A549 (cell line): ENCODE results near the gene SLC25A3. TPM values are rescaled to one million over a fixed set of nuclear protein-coding genes. Genes with fewer than 3 reads are reported as not detected.
"Not testable (repeated sequence)": the region's sequence is repeated elsewhere in the genome, so short reads cannot be mapped to it uniquely, and the experiment has no call there.

Experiments
- ATAC-seq, 2 experiments: fragments of 200-7000 bp in 1 of 2; fragments of >200 bp in 1 of 2; cut with Nextera tagmentation in 1 of 2; cut with Tn5 transposase in 1 of 2; 3 replicates each; pipeline versions ENCODE4 v1.8.0 to v1.9.1; 2018 to 2020; ENCODE audit warnings: mild to moderate bottlenecking in 1 of 2, moderate library complexity in 1 of 2
- CTCF ChIA-PET: fragments of 300-600 bp; sonication (Branson Sonifier 250); formaldehyde crosslinking; extraction: SDS; loops from one replicate; lab custom pipeline; 2021; ENCODE audit warnings: antibody characterized with exemption, inconsistent platforms; lab: Yijun Ruan, JAX
- POLR2A ChIA-PET: fragments of 350-600 bp; formaldehyde crosslinking; extraction: SDS; loops from one replicate; lab custom pipeline; 2021; ENCODE audit warnings: antibody characterized with exemption, inconsistent platforms; lab: Yijun Ruan, JAX
- DNase-seq, 2 experiments: peaks; one replicate each; pipeline versions ENCODE4 v3.0.0 to v3.0.0-alpha.2; 2011 to 2016; ENCODE audit warnings: low read depth in 1 of 2, low spot score in 1 of 2
- FAIRE-seq: peaks from 2 replicates; lab custom pipeline; 2011; peaks lifted over from hg19 to GRCh38; lab: Jason Lieb, UNC
- H3K27ac ChIP-seq, 2 experiments: fragments of >200 bp; sonication (Bioruptor Twin); formaldehyde crosslinking; 3 replicates each; pipeline ENCODE4 v1.5.1; 2016 to 2017
- H3K4me1 ChIP-seq: fragments of >200 bp; sonication (Bioruptor Twin); formaldehyde crosslinking; 3 replicates; pipeline ENCODE4 v1.6.1; 2016
- H3K4me2 ChIP-seq: fragments of >200 bp; sonication (Bioruptor Twin); formaldehyde crosslinking; 3 replicates; pipeline ENCODE4 v1.6.1; 2016
- H3K4me3 ChIP-seq: fragments of >200 bp; sonication (Bioruptor Twin); formaldehyde crosslinking; 3 replicates; pipeline ENCODE4 v1.5.1; 2016
- H3K9me3 ChIP-seq: fragments of >200 bp; sonication (Bioruptor Twin); formaldehyde crosslinking; 3 replicates; pipeline ENCODE4 v1.6.1; 2016
- CHD4 ChIP-seq: fragments of 200-600 bp; sonication (generic); IDR thresholded peaks from 2 replicates; pipeline ENCODE4 v1.6.1; 2016; ENCODE audit warnings: antibody characterized with exemption, mild to moderate bottlenecking, borderline replicate concordance
- EHF ChIP-seq: fragments of 250-450 bp; sonication (Bioruptor Pico); IDR thresholded peaks from 2 replicates; pipeline ENCODE4 v1.5.0; 2020; ENCODE audit warnings: mild to moderate bottlenecking
- EP300 ChIP-seq, 2 experiments: fragments of >200 bp; sonication (Bioruptor Twin); formaldehyde crosslinking; IDR thresholded peaks; 2 replicates in 1 of 2; 3 replicates in 1 of 2; pipeline ENCODE4 v1.6.1; 2016 to 2017
- FOSL2 ChIP-seq, 2 experiments: fragments of 450-650 bp in 1 of 2; fragments of >200 bp in 1 of 2; sonication (Bioruptor Twin) in 1 of 2; formaldehyde crosslinking; IDR thresholded peaks; 2 replicates each; pipeline versions ENCODE4 v1.5.0 to v1.6.1; 2016 to 2020; ENCODE audit warnings: mild to moderate bottlenecking in 1 of 2, moderate library complexity in 1 of 2
- GATA3 ChIP-seq: IDR thresholded peaks from 2 replicates; pipeline ENCODE4 v1.6.1; 2012; ENCODE audit warnings: borderline replicate concordance
- HOXA7 ChIP-seq: fragments of 250-450 bp; sonication (Bioruptor Pico); IDR thresholded peaks from 2 replicates; pipeline ENCODE4 v1.5.0; 2020; ENCODE audit warnings: mild to moderate bottlenecking, moderate library complexity
- KDM1A ChIP-seq: fragments of 200-600 bp; sonication (generic); IDR thresholded peaks from 2 replicates; pipeline ENCODE4 v1.6.1; 2016; ENCODE audit warnings: low read depth, mild to moderate bottlenecking
- KDM5A ChIP-seq: fragments of 200-600 bp; sonication (generic); IDR thresholded peaks from 2 replicates; pipeline ENCODE4 v1.6.1; 2016; ENCODE audit warnings: antibody characterized with exemption, mild to moderate bottlenecking
- MAFK ChIP-seq: fragments of 450-650 bp; IDR thresholded peaks from 2 replicates; pipeline ENCODE4 v1.6.1; 2014; ENCODE audit not compliant: partially characterized antibody
- NR3C1 ChIP-seq: fragments of >200 bp; sonication (Bioruptor Twin); formaldehyde crosslinking; IDR thresholded peaks from 3 replicates; pipeline ENCODE4 v1.6.1; 2017
- POLR2AphosphoS2 ChIP-seq: conservative IDR thresholded peaks from 2 replicates; pipeline ENCODE4 v1.6.1; 2012; ENCODE audit warnings: low read length, improper control_type of control experiment, inconsistent platforms
- RFX5 ChIP-seq: fragments of 450-650 bp; IDR thresholded peaks from 2 replicates; pipeline ENCODE4 v1.7.1; 2014; ENCODE audit warnings: antibody characterized with exemption, mild to moderate bottlenecking, moderate library complexity
- SREBF2 ChIP-seq: fragments of 450-650 bp; IDR thresholded peaks from 2 replicates; pipeline ENCODE4 v1.6.1; 2014; ENCODE audit warnings: mild to moderate bottlenecking, moderate library complexity
- TP53 ChIP-seq: fragments of 250-450 bp; sonication (Bioruptor Pico); IDR thresholded peaks from 2 replicates; pipeline ENCODE4 v1.5.0; 2021; ENCODE audit warnings: mild to moderate bottlenecking, moderate library complexity
- ZC3H11A ChIP-seq: fragments of 450-650 bp; IDR thresholded peaks from 2 replicates; pipeline ENCODE4 v1.6.1; 2014; ENCODE audit warnings: antibody characterized with exemption, mild to moderate bottlenecking
- ZFP36 ChIP-seq: fragments of 450-650 bp; IDR thresholded peaks from 2 replicates; pipeline ENCODE4 v1.6.1; 2014; ENCODE audit warnings: borderline replicate concordance; ENCODE audit not compliant: partially characterized antibody
- WGBS: methylation state at CpG from one replicate; pipeline ENCODE4 v1.1.6; 2017; ENCODE audit errors: missing lambda C conversion rate; 5-methylcytosine and 5-hydroxymethylcytosine counted together
- polyA plus RNA-seq, 4 experiments: library from polyadenylated mRNA; depleted of rRNA in 3 of 4; stranded (reverse); fragments of >200 nt; fragmentation: RNase III in 1 of 4; extraction: RNeasy Plus Mini Kit Qiagen cat#74134 plus additional on column Dnase treatment in 1 of 4; gene quantifications; 2 replicates in 3 of 4; 3 replicates in 1 of 4; pipeline ENCODE4 v1.2.3, GENCODE V29; 2011 to 2017
- TF ChIP-seq, protein P1 (sequence below): fragments of >200 bp; sonication (Bioruptor Twin); formaldehyde crosslinking; IDR thresholded peaks from 3 replicates; pipeline ENCODE4 v1.5.1; 2016
- TF ChIP-seq, protein P2 (sequence below): fragments of 200-600 bp; sonication (generic); IDR thresholded peaks from 2 replicates; pipeline ENCODE4 v1.6.1; 2016; ENCODE audit warnings: antibody characterized with exemption, mild to moderate bottlenecking, moderate library complexity
- TF ChIP-seq, protein P3 (sequence below): fragments of 250-450 bp; sonication (Bioruptor Pico); IDR thresholded peaks from 2 replicates; pipeline ENCODE4 v1.5.0; 2021; ENCODE audit warnings: mild to moderate bottlenecking, moderate library complexity, borderline replicate concordance
- TF ChIP-seq, protein P4 (sequence below): IDR thresholded peaks from 2 replicates; pipeline ENCODE4 v1.6.1; 2012; ENCODE audit warnings: low read depth, borderline replicate concordance
- TF ChIP-seq, protein P5 (sequence below): fragments of >200 bp; sonication (Bioruptor Twin); formaldehyde crosslinking; IDR thresholded peaks from 3 replicates; pipeline ENCODE4 v1.6.1; 2016
- TF ChIP-seq, protein P6 (sequence below): fragments of 450-650 bp; IDR thresholded peaks from 2 replicates; pipeline ENCODE4 v1.6.1; 2014; ENCODE audit warnings: antibody characterized with exemption
- TF ChIP-seq, protein P7 (sequence below): fragments of 250-450 bp; sonication (Bioruptor Pico); IDR thresholded peaks from 2 replicates; pipeline ENCODE4 v1.5.0; 2020; ENCODE audit warnings: low read depth, mild to moderate bottlenecking, moderate library complexity

SLC25A3 gene
- polyA plus RNA-seq, 2 of the 4 experiments (the other 2 are of a cell fraction), result 790 to 1,232 TPM

DNA sequence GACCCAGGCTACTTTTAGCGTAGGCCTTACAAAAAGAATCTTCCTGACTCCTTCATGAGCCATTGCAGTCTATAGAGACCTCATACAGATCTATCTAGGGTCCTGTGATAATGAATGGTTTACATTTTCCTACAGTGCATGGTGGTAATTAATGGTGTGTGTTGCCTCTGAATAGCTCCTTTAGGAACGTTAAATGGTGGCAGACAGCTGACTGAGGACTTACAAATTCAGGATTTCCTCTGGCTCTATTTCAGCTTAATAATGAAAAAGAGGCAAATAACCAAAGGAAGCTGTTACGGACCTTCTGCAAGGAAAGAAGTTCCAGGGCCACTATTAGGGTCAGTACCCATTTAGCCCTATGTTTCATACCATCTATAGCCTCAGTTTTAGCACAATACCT, 46.0 kb downstream of the SLC25A3 start (continued):
- TF ChIP-seq, protein P1, sequence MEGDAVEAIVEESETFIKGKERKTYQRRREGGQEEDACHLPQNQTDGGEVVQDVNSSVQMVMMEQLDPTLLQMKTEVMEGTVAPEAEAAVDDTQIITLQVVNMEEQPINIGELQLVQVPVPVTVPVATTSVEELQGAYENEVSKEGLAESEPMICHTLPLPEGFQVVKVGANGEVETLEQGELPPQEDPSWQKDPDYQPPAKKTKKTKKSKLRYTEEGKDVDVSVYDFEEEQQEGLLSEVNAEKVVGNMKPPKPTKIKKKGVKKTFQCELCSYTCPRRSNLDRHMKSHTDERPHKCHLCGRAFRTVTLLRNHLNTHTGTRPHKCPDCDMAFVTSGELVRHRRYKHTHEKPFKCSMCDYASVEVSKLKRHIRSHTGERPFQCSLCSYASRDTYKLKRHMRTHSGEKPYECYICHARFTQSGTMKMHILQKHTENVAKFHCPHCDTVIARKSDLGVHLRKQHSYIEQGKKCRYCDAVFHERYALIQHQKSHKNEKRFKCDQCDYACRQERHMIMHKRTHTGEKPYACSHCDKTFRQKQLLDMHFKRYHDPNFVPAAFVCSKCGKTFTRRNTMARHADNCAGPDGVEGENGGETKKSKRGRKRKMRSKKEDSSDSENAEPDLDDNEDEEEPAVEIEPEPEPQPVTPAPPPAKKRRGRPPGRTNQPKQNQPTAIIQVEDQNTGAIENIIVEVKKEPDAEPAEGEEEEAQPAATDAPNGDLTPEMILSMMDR, result no peak
- no peak for TF ChIP-seq ZC3H11A
- TF ChIP-seq RFX5, result no peak
- no peak for TF ChIP-seq HOXA7 (CRISPR knock-in tag)
- no peak for TF ChIP-seq GATA3

DNA sequence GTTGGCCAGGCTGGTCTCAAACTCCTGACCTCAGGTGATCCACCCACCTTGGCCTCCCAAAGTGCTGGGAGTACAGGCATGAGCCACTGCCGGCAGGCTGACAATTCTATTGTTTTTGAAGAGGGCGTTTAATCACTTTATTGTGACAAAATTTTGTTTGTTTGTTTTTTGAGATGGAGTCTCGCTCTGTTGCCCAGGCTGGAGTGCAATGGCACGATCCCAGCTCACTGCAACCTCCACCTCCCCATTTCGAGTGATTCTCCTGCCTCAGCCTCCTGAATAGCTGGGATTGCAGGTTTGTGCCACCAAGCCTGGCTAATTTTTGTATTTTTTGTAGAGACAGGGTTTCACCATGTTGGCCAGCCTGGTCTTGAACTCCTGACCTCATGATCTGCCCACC, 49.3 kb downstream of the SLC25A3 start:
- CTCF ChIA-PET, result interaction anchor here (1.3 kb wide), 1 partner anchor 76 kb away, joined by 4 read pairs; no protein-coding TSS in a partner anchor
- H3K4me2 ChIP-seq, result peak overlapping the region; percentile 63
- H3K4me1 ChIP-seq, result peaks cover 13% of the 10 kb centered on the region; the same call in 2 of the 3 replicates
- DNase-seq, ATAC-seq, H3K9me3 ChIP-seq, POLR2A ChIA-PET, FAIRE-seq: not testable (repeated sequence)
- 87% methylated on average over 5 of the region's 5 CpGs for WGBS
- H3K4me3 ChIP-seq, result peak overlapping the region; percentile 99; the same call in 2 of the 3 replicates
- H3K27ac ChIP-seq, result peak overlapping the region in 1 of 2 experiments; percentile 46; a peak in 2 of 6 replicates

DNA sequence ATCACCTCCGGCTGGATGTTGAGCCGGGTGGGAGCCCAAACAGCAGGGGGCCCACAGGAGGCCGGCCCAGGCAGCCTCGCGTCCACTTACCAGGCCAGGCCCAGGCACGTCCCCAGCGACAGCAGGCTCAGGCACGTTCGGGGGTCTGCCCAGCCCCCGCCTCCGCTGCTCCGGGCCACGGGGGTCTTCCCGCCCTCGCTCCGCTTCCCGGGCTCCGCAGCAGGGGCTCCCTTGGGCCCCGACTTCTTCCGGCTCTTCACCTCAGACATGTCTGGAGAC, 50.9 kb downstream of the SLC25A3 start:
- ChIA-PET CTCF (interaction anchor here (0.6 to 1.7 kb wide), 5 partner anchors 35 to 220 kb away, joined by 3 to 5 read pairs (median 4); no protein-coding TSS in a partner anchor), POLR2A (interaction anchor here (1.1 to 2.1 kb wide), 3 partner anchors 19 to 354 kb away, joined by 3 to 23 read pairs (median 3); partner anchors contain the start of gene SLC25A3)
- no peak for FAIRE-seq
- H3K4me1 ChIP-seq, result peaks cover 13% of the 10 kb centered on the region; the same call in 2 of the 3 replicates
- H3K4me3 ChIP-seq, result peak overlapping the region; percentile 99
- no peaks in the 10 kb centered on the region for H3K9me3 ChIP-seq
- peak overlapping the region; percentile 63 for H3K4me2 ChIP-seq
- DNase-seq, result peak in 1 of 2 experiments; percentile 83
- 0% methylated on average over 11 of the region's 20 CpGs for WGBS
- peak; percentile 71 for ATAC-seq
- H3K27ac ChIP-seq, result peak overlapping the region; percentile 78 to 93
- TF ChIP-seq SREBF2 (no peak), ZFP36 (no peak), NR3C1 (no peak), EP300 (IDR thresholded peaks at IDR 0.05) (no peak), TP53 (CRISPR knock-in tag) (no peak), RFX5 (no peak), POLR2AphosphoS2 (no peak), EHF (CRISPR knock-in tag) (0 out of 2 replicates have a peak, but pooled peaks have one; percentile 56), MAFK (no peak), GATA3 (no peak), FOSL2 (IDR thresholded peaks at IDR 0.05) (no peak), FOSL2 (CRISPR knock-in tag; IDR thresholded peaks at IDR 0.05) (no peak), KDM5A (no peak), CHD4 (0 out of 2 replicates have a peak, but pooled peaks have one; percentile 18), KDM1A (no peak)
- TF ChIP-seq, protein P2, sequence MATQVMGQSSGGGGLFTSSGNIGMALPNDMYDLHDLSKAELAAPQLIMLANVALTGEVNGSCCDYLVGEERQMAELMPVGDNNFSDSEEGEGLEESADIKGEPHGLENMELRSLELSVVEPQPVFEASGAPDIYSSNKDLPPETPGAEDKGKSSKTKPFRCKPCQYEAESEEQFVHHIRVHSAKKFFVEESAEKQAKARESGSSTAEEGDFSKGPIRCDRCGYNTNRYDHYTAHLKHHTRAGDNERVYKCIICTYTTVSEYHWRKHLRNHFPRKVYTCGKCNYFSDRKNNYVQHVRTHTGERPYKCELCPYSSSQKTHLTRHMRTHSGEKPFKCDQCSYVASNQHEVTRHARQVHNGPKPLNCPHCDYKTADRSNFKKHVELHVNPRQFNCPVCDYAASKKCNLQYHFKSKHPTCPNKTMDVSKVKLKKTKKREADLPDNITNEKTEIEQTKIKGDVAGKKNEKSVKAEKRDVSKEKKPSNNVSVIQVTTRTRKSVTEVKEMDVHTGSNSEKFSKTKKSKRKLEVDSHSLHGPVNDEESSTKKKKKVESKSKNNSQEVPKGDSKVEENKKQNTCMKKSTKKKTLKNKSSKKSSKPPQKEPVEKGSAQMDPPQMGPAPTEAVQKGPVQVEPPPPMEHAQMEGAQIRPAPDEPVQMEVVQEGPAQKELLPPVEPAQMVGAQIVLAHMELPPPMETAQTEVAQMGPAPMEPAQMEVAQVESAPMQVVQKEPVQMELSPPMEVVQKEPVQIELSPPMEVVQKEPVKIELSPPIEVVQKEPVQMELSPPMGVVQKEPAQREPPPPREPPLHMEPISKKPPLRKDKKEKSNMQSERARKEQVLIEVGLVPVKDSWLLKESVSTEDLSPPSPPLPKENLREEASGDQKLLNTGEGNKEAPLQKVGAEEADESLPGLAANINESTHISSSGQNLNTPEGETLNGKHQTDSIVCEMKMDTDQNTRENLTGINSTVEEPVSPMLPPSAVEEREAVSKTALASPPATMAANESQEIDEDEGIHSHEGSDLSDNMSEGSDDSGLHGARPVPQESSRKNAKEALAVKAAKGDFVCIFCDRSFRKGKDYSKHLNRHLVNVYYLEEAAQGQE, result no peak
- TF ChIP-seq, protein P3, sequence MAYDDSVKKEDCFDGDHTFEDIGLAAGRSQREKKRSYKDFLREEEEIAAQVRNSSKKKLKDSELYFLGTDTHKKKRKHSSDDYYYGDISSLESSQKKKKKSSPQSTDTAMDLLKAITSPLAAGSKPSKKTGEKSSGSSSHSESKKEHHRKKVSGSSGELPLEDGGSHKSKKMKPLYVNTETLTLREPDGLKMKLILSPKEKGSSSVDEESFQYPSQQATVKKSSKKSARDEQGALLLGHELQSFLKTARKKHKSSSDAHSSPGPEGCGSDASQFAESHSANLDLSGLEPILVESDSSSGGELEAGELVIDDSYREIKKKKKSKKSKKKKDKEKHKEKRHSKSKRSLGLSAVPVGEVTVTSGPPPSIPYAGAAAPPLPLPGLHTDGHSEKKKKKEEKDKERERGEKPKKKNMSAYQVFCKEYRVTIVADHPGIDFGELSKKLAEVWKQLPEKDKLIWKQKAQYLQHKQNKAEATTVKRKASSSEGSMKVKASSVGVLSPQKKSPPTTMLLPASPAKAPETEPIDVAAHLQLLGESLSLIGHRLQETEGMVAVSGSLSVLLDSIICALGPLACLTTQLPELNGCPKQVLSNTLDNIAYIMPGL, result no peak
- TF ChIP-seq, protein P4, sequence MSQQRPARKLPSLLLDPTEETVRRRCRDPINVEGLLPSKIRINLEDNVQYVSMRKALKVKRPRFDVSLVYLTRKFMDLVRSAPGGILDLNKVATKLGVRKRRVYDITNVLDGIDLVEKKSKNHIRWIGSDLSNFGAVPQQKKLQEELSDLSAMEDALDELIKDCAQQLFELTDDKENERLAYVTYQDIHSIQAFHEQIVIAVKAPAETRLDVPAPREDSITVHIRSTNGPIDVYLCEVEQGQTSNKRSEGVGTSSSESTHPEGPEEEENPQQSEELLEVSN, result no peak
- TF ChIP-seq, protein P5, sequence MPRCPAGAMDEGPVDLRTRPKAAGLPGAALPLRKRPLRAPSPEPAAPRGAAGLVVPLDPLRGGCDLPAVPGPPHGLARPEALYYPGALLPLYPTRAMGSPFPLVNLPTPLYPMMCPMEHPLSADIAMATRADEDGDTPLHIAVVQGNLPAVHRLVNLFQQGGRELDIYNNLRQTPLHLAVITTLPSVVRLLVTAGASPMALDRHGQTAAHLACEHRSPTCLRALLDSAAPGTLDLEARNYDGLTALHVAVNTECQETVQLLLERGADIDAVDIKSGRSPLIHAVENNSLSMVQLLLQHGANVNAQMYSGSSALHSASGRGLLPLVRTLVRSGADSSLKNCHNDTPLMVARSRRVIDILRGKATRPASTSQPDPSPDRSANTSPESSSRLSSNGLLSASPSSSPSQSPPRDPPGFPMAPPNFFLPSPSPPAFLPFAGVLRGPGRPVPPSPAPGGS, result 0 out of 3 replicates have a peak, but pooled peaks have one; percentile 14
- TF ChIP-seq, protein P6, sequence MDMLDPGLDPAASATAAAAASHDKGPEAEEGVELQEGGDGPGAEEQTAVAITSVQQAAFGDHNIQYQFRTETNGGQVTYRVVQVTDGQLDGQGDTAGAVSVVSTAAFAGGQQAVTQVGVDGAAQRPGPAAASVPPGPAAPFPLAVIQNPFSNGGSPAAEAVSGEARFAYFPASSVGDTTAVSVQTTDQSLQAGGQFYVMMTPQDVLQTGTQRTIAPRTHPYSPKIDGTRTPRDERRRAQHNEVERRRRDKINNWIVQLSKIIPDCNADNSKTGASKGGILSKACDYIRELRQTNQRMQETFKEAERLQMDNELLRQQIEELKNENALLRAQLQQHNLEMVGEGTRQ, result no peak
- TF ChIP-seq, protein P7, sequence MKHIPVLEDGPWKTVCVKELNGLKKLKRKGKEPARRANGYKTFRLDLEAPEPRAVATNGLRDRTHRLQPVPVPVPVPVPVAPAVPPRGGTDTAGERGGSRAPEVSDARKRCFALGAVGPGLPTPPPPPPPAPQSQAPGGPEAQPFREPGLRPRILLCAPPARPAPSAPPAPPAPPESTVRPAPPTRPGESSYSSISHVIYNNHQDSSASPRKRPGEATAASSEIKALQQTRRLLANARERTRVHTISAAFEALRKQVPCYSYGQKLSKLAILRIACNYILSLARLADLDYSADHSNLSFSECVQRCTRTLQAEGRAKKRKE (CRISPR knock-in tag), result peak; percentile 12; the same call in 1 of the 2 replicates
